Activated B cell treated with CpG ODN at 0.5 μM for 24 hours (primary cell): ENCODE data around the gene SIT1. TPM values are rescaled to one million over a fixed set of nuclear protein-coding genes. Genes with fewer than 3 reads are reported as not detected.
A peak's percentile ranks its signal among the peaks of the same experiment; 100 is the strongest.

ENCODE experiments used
- ATAC-seq: fragments of 200-7000 bp; cut with Tn5 transposase; one replicate; pipeline ENCODE4 v1.10.0; 2021; ENCODE audit warnings: low read depth, mild to moderate bottlenecking, moderate library complexity
- CTCF ChIA-PET: fragments of 350-600 bp; sonication (Branson Sonifier 250); formaldehyde crosslinking; loops from one replicate; lab custom pipeline; 2021; ENCODE audit warnings: antibody characterized with exemption; lab: Charles Lee
- POLR2A ChIA-PET: fragments of 350-600 bp; sonication (Branson Sonifier 250); formaldehyde crosslinking; loops from one replicate; lab custom pipeline; 2021; ENCODE audit warnings: antibody characterized with exemption; lab: Charles Lee
- DNase-seq: peaks from one replicate; pipeline ENCODE4 v3.0.0; 2022
- H3K27ac Mint-ChIP-seq: one replicate; pipeline ENCODE4 v1.8.0; 2020; ENCODE audit warnings: mixed read lengths
- H3K27me3 Mint-ChIP-seq: one replicate; pipeline ENCODE4 v1.8.0; 2021; ENCODE audit warnings: mixed read lengths
- H3K36me3 Mint-ChIP-seq: one replicate; pipeline ENCODE4 v1.8.0; 2021; ENCODE audit warnings: low read depth, mixed read lengths
- H3K4me1 Mint-ChIP-seq: one replicate; pipeline ENCODE4 v1.8.0; 2021; ENCODE audit warnings: mixed read lengths
- H3K4me3 Mint-ChIP-seq: one replicate; pipeline ENCODE4 v1.8.0; 2020; ENCODE audit warnings: mild to moderate bottlenecking, mixed read lengths
- H3K9me3 Mint-ChIP-seq: one replicate; pipeline ENCODE4 v1.8.0; 2020; ENCODE audit warnings: mixed read lengths
- intact Hi-C: fragments of 100-400 bp; cut with micrococcal nuclease; formaldehyde crosslinking; loops from one replicate; pipeline ENCODE4 v1.15.1; 2024
- total RNA-seq: library from RNA; stranded (reverse); gene quantifications from 2 replicates; pipeline ENCODE4 v1.2.3, GENCODE V29; 2022
- TF ChIP-seq, protein P1 (sequence below): fragments of 200-600 bp; IDR thresholded peaks from one replicate; pipeline ENCODE4 v1.8.0; 2022; ENCODE audit warnings: antibody characterized with exemption, mild to moderate bottlenecking

Gene SIT1
- total RNA-seq, 1 donor from 2014 or later, result 27.5 TPM

GRCh38 chr9:35604578-35605350 lies 46.0 kb downstream of the SIT1 start, which contains the start of gene TESK1:
Gene TESK1, plus strand, starts transcription at chr9:35605262. Its CDS starts 358 bp downstream, at chr9:35605620.
- TF ChIP-seq, protein P1, sequence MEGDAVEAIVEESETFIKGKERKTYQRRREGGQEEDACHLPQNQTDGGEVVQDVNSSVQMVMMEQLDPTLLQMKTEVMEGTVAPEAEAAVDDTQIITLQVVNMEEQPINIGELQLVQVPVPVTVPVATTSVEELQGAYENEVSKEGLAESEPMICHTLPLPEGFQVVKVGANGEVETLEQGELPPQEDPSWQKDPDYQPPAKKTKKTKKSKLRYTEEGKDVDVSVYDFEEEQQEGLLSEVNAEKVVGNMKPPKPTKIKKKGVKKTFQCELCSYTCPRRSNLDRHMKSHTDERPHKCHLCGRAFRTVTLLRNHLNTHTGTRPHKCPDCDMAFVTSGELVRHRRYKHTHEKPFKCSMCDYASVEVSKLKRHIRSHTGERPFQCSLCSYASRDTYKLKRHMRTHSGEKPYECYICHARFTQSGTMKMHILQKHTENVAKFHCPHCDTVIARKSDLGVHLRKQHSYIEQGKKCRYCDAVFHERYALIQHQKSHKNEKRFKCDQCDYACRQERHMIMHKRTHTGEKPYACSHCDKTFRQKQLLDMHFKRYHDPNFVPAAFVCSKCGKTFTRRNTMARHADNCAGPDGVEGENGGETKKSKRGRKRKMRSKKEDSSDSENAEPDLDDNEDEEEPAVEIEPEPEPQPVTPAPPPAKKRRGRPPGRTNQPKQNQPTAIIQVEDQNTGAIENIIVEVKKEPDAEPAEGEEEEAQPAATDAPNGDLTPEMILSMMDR, result no peak
- CTCF ChIA-PET, result interaction anchor here (0.5 to 3.5 kb wide), 8 partner anchors 9 to 128 kb away, joined by 3 to 41 read pairs (median 13); partner anchors contain the start of genes CCDC107, CREB3, RMRP and SIT1
- Mint-ChIP-seq H3K4me3 (peak within 1 kb of the TSS; percentile 97), H3K4me1 (peaks cover 32% of the 10 kb centered on the region), H3K27ac (peak within 1 kb of the TSS; percentile 97), H3K27me3 (no peaks in the 10 kb centered on the region), H3K36me3 (peaks cover 34% of the 10 kb centered on the region), H3K9me3 (no peaks in the 10 kb centered on the region)
- intact Hi-C loops, result loop anchor here (1.0 to 5.0 kb wide), 14 partner anchors 15 to 488 kb away; partner anchors contain the start of genes CCDC107, CREB3, GBA2 and HINT2
- POLR2A ChIA-PET, result interaction anchor here (0.5 to 3.3 kb wide), 14 partner anchors 9 to 152 kb away, joined by 3 to 49 read pairs (median 6); partner anchors contain the start of genes CCDC107, CD72, CREB3 and GBA2
- peak; percentile 25 for ATAC-seq
- DNase-seq, result peak; percentile 83

DNA sequence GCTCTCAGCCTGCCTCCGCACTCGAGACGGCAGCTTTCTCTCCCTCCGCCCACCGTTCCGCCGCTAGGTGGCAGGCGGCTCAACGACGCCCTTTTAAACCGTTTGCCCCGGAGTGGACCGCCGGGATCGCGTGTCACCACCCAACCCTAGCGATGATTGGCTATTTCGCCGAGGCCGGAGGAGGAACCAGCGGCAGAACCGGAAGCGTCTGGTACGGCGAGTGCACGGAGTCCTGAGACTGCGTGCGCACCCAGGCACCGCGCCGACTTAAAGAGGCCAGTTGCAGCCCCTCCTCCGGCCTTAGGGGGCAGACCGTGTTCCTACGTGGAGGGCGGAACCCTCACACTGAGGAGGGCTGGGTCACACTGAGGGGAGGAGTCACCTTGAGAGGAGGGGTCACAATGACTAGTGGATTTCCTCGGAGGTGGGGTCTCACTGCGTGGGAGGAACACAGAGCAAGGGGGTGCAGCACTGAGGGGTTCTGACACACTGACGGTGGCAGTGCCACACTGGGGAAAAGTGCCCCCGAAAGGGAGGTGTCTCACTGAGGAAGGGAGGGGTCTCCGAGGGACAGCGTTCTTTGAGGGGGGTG lies 46.6 kb downstream of the SIT1 start:
- intact Hi-C loops, result loop anchor here (1.0 to 5.0 kb wide), 14 partner anchors 15 to 488 kb away; partner anchors contain the start of genes CCDC107, CREB3, GBA2 and HINT2
- Mint-ChIP-seq H3K9me3 (no peaks in the 10 kb centered on the region), H3K4me3 (peak overlapping the region; percentile 97), H3K36me3 (peaks cover 28% of the 10 kb centered on the region), H3K27me3 (no peaks in the 10 kb centered on the region), H3K4me1 (peaks cover 37% of the 10 kb centered on the region), H3K27ac (peak overlapping the region; percentile 97)
- DNase-seq (peak; percentile 95), ATAC-seq (peak; percentile 90)
- ChIA-PET POLR2A (interaction anchor here (0.5 to 3.3 kb wide), 17 partner anchors 9 to 487 kb away, joined by 3 to 49 read pairs (median 5); partner anchors contain the start of genes CCDC107, CD72, CREB3 and RGP1), CTCF (interaction anchor here (0.7 to 3.5 kb wide), 22 partner anchors 9 to 279 kb away, joined by 3 to 41 read pairs (median 4); partner anchors contain the start of genes CCDC107, CREB3, GBA2 and RGP1)
- TF ChIP-seq, protein P1, result peak; percentile 76

DNA sequence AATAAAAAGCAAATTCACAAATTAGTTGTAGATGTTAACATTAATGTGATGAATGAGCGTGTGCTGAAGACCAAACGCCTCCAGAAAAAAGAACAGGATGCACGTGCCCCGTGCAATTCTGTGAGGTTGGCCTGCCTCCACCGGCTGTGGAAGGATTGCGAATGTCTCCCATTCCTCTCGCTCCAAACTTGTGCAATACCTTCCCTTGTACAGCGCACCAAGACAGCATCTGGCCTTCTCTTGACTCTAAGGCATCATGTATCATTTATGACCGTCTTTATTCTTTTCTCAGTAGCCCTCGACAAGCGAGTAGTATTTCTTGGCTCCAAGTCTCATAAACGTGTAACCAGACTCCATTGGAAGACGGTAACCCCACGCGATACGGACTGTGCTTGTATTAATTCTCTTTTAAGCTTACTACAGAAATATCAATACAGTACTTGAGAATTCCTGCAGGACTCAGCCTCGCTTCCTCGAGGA lies 47.2 kb downstream of the SIT1 start:
- H3K27ac Mint-ChIP-seq, result peak overlapping the region; percentile 97
- DNase-seq (no peak), ATAC-seq (no peak)
- no peaks in the 10 kb centered on the region for H3K27me3 Mint-ChIP-seq
- intact Hi-C loops, result loop anchor here (5.0 kb wide), 1 partner anchor 116 kb away; no protein-coding TSS in a partner anchor
- no peaks in the 10 kb centered on the region for H3K9me3 Mint-ChIP-seq
- H3K4me3 Mint-ChIP-seq, result peak overlapping the region; percentile 97
- POLR2A ChIA-PET, result interaction anchor here (0.5 to 3.3 kb wide), 14 partner anchors 13 to 486 kb away, joined by 3 to 49 read pairs (median 6); partner anchors contain the start of genes CCDC107, CD72, CREB3 and RGP1
- CTCF ChIA-PET, result interaction anchor here (0.7 to 3.5 kb wide), 21 partner anchors 9 to 279 kb away, joined by 3 to 41 read pairs (median 4); partner anchors contain the start of genes CCDC107, CREB3, GBA2 and RGP1
- TF ChIP-seq, protein P1, result no peak
- H3K36me3 Mint-ChIP-seq, result peaks cover 23% of the 10 kb centered on the region
- peaks cover 40% of the 10 kb centered on the region for H3K4me1 Mint-ChIP-seq

- intact Hi-C loops, result loop anchor here (5.0 kb wide), 1 partner anchor 113 kb away; no protein-coding TSS in a partner anchor
- DNase-seq, result no peak
- H3K9me3 Mint-ChIP-seq, result no peaks in the 10 kb centered on the region
- peaks cover 30% of the 10 kb centered on the region for H3K4me1 Mint-ChIP-seq
- H3K27me3 Mint-ChIP-seq, result no peaks in the 10 kb centered on the region
- CTCF ChIA-PET, result interaction anchor here (0.7 to 1.2 kb wide), 5 partner anchors 12 to 700 kb away, joined by 3 to 4 read pairs (median 3); no protein-coding TSS in a partner anchor
- TF ChIP-seq, protein P1, result no peak
- H3K4me3 Mint-ChIP-seq, result no peak overlapping the region
- H3K36me3 Mint-ChIP-seq, result peaks cover 5% of the 10 kb centered on the region
- no peak overlapping the region for H3K27ac Mint-ChIP-seq
- POLR2A ChIA-PET, result no interaction called here
- no peak for ATAC-seq
These were observed 50.7 kb downstream of the SIT1 start for GRCh38 chr9:35599763-35600604.

Other genes starting within 250 kb of the SIT1 start
- 0.24 and 0.29 TPM in 2 replicates for gene RUSC2, start 160.8 kb downstream of the SIT1 start, total RNA-seq
- 48.7 and 51.9 TPM in 2 replicates for gene TESK1, start 45.7 kb downstream of the SIT1 start, total RNA-seq
- 118 and 125 TPM in 2 replicates for gene CD72, start 32.5 kb downstream of the SIT1 start, total RNA-seq
- gene RMRP, start 7.1 kb upstream of the SIT1 start, total RNA-seq, result 8,247 and 9,516 TPM in 2 replicates
- 32.5 and 34.5 TPM in 2 replicates for gene CCDC107, start 7.4 kb upstream of the SIT1 start, total RNA-seq
- gene ARHGEF39, start 14.3 kb upstream of the SIT1 start, total RNA-seq, result 0.59 and 0.89 TPM in 2 replicates
- gene CA9, start 23.0 kb upstream of the SIT1 start, total RNA-seq, result 0.86 TPM in 1 of 2 replicates, not detected in the other
- 1.9 and 2.0 TPM in 2 replicates for gene TPM2, start 39.0 kb upstream of the SIT1 start, total RNA-seq
- gene TLN1, start 81.3 kb upstream of the SIT1 start, total RNA-seq, result 327 and 362 TPM in 2 replicates
- 13.8 and 16.9 TPM in 2 replicates for gene CREB3, start 81.7 kb upstream of the SIT1 start, total RNA-seq
- gene GBA2, start 98.3 kb upstream of the SIT1 start, total RNA-seq, result 93.4 and 104 TPM in 2 replicates
- gene RGP1, start 98.4 kb upstream of the SIT1 start, total RNA-seq, result 23.8 and 25.4 TPM in 2 replicates
- gene MSMP, start 103.3 kb upstream of the SIT1 start, total RNA-seq, result 0.78 and 1.2 TPM in 2 replicates
- gene NPR2, start 140.7 kb upstream of the SIT1 start, total RNA-seq, result 4.4 and 4.6 TPM in 2 replicates
- 1.8 and 4.0 TPM in 2 replicates for gene SPAG8, start 161.3 kb upstream of the SIT1 start, total RNA-seq
- gene HINT2, start 164.1 kb upstream of the SIT1 start, total RNA-seq, result 27.9 and 34.0 TPM in 2 replicates
- not detected in 2 replicates for gene FAM221B, start 177.8 kb upstream of the SIT1 start, total RNA-seq
- gene TMEM8B, start 178.3 kb upstream of the SIT1 start, total RNA-seq, result 5.0 and 8.0 TPM in 2 replicates
- gene OR13J1, start 219.5 kb upstream of the SIT1 start, total RNA-seq, result not detected in 2 replicates